ENCODE results near the gene RSBN1L. TPM values are rescaled to one million over a fixed set of nuclear protein-coding genes. Genes with fewer than 3 reads are reported as not detected.

Gene RSBN1L
- total and polyA plus RNA-seq, 2 of the 8 experiments (the other 6 are each of a cell fraction or from before 2014, with no cell fraction given) = 4.1 to 22.1 TPM

GRCh38 chr7:77820967-77821366 lies 124.7 kb downstream of the RSBN1L start:
- H2BK12ac ChIP-seq (ENCODE audit: low read depth, low read length) = no peak overlapping the region
- DNase-seq (ENCODE audit: low read depth in 1 of 2, low spot score in 2 of 2) (no peak), FAIRE-seq (no peak)
- no peak overlapping the region for H3K4me2 ChIP-seq (ENCODE audit: insufficient read depth in 1 of 2, low read depth in 2 of 2, low read length in 2 of 2)
- no peak overlapping the region for H3K9ac ChIP-seq (replicated peaks in 1 of 4; ENCODE audit: extremely low read depth in 1 of 4, low read depth in 3 of 4, low read length in 3 of 4)
- ChIA-PET POLR2A (ENCODE audit: partially characterized antibody) (interaction anchor here (1.4 kb wide), 1 partner anchor 24 kb away, joined by 3 read pairs; no protein-coding TSS in a partner anchor), CTCF (ENCODE audit: partially characterized antibody) (no interaction called here)
- H3K23ac ChIP-seq (ENCODE audit: insufficient read length) = no peak overlapping the region
- H3K14ac ChIP-seq (ENCODE audit: insufficient read length) = no peak overlapping the region
- no peak overlapping the region for H4K91ac ChIP-seq (replicated peaks; ENCODE audit: insufficient read length, low read length)
- peaks cover 12 to 14% of the 10 kb centered on the region in 2 experiments; a peak in 3 of 4 replicates for H3K9me3 ChIP-seq (ENCODE audit: insufficient read depth in 2 of 2, low read depth in 1 of 2, low read length in 1 of 2)
- no peak overlapping the region for H3K27ac ChIP-seq (ENCODE audit: low read depth, low read length)
- no peak overlapping the region for H2BK5ac ChIP-seq (ENCODE audit: low read depth, low read length)
- no peak overlapping the region for H2BK120ac ChIP-seq (replicated peaks; ENCODE audit: low read depth, low read length)
- H2BK20ac ChIP-seq (ENCODE audit: low read length) = no peak overlapping the region
- no peaks in the 10 kb centered on the region for H4K20me1 ChIP-seq (replicated peaks in 1 of 2; ENCODE audit: control insufficient read depth in 1 of 2, insufficient read depth in 2 of 2, low read length in 2 of 2)
- H2AK5ac ChIP-seq (ENCODE audit: low read depth, low read length) = no peak overlapping the region
- H2BK15ac ChIP-seq (ENCODE audit: low read length) = no peak overlapping the region
- WGBS, 2 experiments (ENCODE audit: extremely low coverage in 1 of 2, insufficient coverage in 1 of 2, insufficient read length in 1 of 2, insufficient replicate concordance in 2 of 2, low coverage in 1 of 2, low lambda C conversion rate in 2 of 2, missing lambda C conversion rate in 1 of 2) = 97% methylated on average over 2 of the region's 2 CpGs; no CpG with 5 or more reads in 1 of the 2 experiments
- H3K4me1 ChIP-seq (replicated peaks in 1 of 4; ENCODE audit: control insufficient read depth in 3 of 4, insufficient read depth in 4 of 4, low read length in 3 of 4) = no peaks in the 10 kb centered on the region
- H3K27me3 ChIP-seq (replicated peaks in 1 of 4; ENCODE audit: control insufficient read depth in 3 of 4, extremely low read depth in 1 of 4, insufficient read depth in 3 of 4, low read length in 3 of 4) = no peaks in the 10 kb centered on the region
- no peak overlapping the region for H3K56ac ChIP-seq (replicated peaks; ENCODE audit: insufficient read length, low read depth, low read length)
- H4K5ac ChIP-seq (ENCODE audit: insufficient read length, low read depth, low read length) = no peak overlapping the region
- no peak overlapping the region for H4K8ac ChIP-seq (ENCODE audit: extremely low read depth, insufficient read depth, low read length)
- no peak overlapping the region for H3K18ac ChIP-seq (ENCODE audit: extremely low read depth, low read length)
- H3K79me1 ChIP-seq (ENCODE audit: low read depth, low read length) = 0 out of 2 replicates have a peak, but pooled peaks cover 5% of the 10 kb centered on the region
- no peak overlapping the region for H3K4ac ChIP-seq (replicated peaks; ENCODE audit: insufficient read length, low read depth, low read length)
- no peaks in the 10 kb centered on the region for H3K23me2 ChIP-seq (ENCODE audit: low read depth, low read length)
- 0 out of 8 replicates have a peak, but pooled peaks cover 0 to 3% (median 0%) of the 10 kb centered on the region in 4 experiments for H3K36me3 ChIP-seq (ENCODE audit: control insufficient read depth in 2 of 4, insufficient read depth in 4 of 4, low read length in 3 of 4)
- H3K4me3 ChIP-seq (ENCODE audit: extremely low read depth in 1 of 4, insufficient read depth in 2 of 4, low read depth in 3 of 4, low read length in 4 of 4) = no peak overlapping the region
- H2AFZ ChIP-seq (ENCODE audit: low read length) = no peak overlapping the region
- peaks cover 0 to 16% of the 10 kb centered on the region in 2 experiments; a peak in 2 of 4 replicates for H3K79me2 ChIP-seq (ENCODE audit: control insufficient read depth in 1 of 2, insufficient read depth in 2 of 2, low read length in 2 of 2)
- TF ChIP-seq ATF2 (IDR thresholded peaks at IDR 0.05; ENCODE audit: low read length) (no peak), KDM4A (IDR thresholded peaks at IDR 0.05; ENCODE audit: low read depth, low read length, severe bottlenecking) (no peak), CEBPB (IDR thresholded peaks at IDR 0.05; ENCODE audit: low read depth, low read length) (no peak), GTF2F1 (IDR thresholded peaks at IDR 0.05; ENCODE audit: borderline replicate concordance, low read depth, low read length) (no peak), SUZ12 (IDR thresholded peaks at IDR 0.05; ENCODE audit: low read length) (no peak), USF2 (IDR thresholded peaks at IDR 0.05; ENCODE audit: low read length) (no peak), NANOG (IDR thresholded peaks at IDR 0.05; ENCODE audit: insufficient read depth, low read depth, low read length, poor library complexity, severe bottlenecking) (no peak), POLR2AphosphoS5 (IDR thresholded peaks at IDR 0.05; ENCODE audit: low read depth, low read length) (no peak), BACH1 (IDR thresholded peaks at IDR 0.05; ENCODE audit: low read length) (no peak), BRCA1 (IDR thresholded peaks at IDR 0.05; ENCODE audit: low read depth, low read length) (no peak), HDAC6 (IDR thresholded peaks at IDR 0.05; ENCODE audit: low read depth, low read length) (no peak), SP2 (IDR thresholded peaks at IDR 0.05; ENCODE audit: low read length) (no peak)

All from H1 (cell line).